Sigmoid colon (tissue), 3 donors: Measurements from ENCODE around the gene ZSWIM5.

Source experiments
- POLR2A ChIP-seq, 2 donors: fragments of 450-650 bp; IDR thresholded peaks; one replicate each; pipeline ENCODE4 v1.6.1; 2016; ENCODE audit warnings: antibody characterized with exemption in 2 of 2, mild to moderate bottlenecking in 2 of 2, moderate library complexity in 2 of 2
- TF ChIP-seq, protein P1 (sequence below), 4 experiments: fragments of 450-650 bp in 3 of 4; fragments of 200-600 bp in 1 of 4; IDR thresholded peaks; one replicate each; pipeline ENCODE4 v1.5.1; 2016 to 2019; ENCODE audit warnings: antibody characterized with exemption in 4 of 4, mild to moderate bottlenecking in 3 of 4, moderate library complexity in 2 of 4

GRCh38 chr1:45037456-45037855, 168.9 kb downstream of the ZSWIM5 start:
- TF ChIP-seq POLR2A (IDR thresholded peaks at IDR 0.05): no peak
- TF ChIP-seq, protein P1, sequence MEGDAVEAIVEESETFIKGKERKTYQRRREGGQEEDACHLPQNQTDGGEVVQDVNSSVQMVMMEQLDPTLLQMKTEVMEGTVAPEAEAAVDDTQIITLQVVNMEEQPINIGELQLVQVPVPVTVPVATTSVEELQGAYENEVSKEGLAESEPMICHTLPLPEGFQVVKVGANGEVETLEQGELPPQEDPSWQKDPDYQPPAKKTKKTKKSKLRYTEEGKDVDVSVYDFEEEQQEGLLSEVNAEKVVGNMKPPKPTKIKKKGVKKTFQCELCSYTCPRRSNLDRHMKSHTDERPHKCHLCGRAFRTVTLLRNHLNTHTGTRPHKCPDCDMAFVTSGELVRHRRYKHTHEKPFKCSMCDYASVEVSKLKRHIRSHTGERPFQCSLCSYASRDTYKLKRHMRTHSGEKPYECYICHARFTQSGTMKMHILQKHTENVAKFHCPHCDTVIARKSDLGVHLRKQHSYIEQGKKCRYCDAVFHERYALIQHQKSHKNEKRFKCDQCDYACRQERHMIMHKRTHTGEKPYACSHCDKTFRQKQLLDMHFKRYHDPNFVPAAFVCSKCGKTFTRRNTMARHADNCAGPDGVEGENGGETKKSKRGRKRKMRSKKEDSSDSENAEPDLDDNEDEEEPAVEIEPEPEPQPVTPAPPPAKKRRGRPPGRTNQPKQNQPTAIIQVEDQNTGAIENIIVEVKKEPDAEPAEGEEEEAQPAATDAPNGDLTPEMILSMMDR (IDR thresholded peaks at IDR 0.05): no peak
